Astrocyte (in vitro differentiated cells and primary cell): ENCODE results near the gene TMEM92.

ENCODE experiments used
- EZH2 ChIP-seq: IDR thresholded peaks from 2 replicates; pipeline ENCODE4 v1.6.1; 2012; ENCODE audit warnings: mild to moderate bottlenecking, low read length, inconsistent platforms; ENCODE audit not compliant: insufficient read depth
- TF ChIP-seq, protein P1 (sequence below): IDR thresholded peaks from 2 replicates; pipeline ENCODE4 v1.5.1; 2011; ENCODE audit warnings: low read depth, mild to moderate bottlenecking, inconsistent platforms, low read length, moderate library complexity; ENCODE audit not compliant: insufficient read depth

DNA sequence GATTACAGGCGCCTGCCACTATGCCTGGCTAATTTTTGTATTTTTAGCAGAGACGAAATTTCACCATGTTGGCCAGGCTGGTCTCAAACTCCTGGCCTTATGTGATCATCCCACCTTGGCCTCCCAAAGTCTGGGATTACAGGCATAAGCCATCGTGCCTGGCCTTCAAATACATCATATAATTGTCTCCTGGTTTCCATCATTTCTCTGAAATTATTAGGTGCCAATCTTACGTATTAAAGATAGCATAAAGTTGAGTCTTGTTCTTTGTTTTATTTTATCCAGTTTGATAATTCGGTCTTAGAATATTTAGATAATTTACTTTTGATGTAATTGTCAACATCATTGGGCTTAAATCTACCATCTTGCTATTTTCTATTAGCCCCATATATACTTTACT, 32.8 kb upstream of the TMEM92 start:
- TF ChIP-seq, protein P1, sequence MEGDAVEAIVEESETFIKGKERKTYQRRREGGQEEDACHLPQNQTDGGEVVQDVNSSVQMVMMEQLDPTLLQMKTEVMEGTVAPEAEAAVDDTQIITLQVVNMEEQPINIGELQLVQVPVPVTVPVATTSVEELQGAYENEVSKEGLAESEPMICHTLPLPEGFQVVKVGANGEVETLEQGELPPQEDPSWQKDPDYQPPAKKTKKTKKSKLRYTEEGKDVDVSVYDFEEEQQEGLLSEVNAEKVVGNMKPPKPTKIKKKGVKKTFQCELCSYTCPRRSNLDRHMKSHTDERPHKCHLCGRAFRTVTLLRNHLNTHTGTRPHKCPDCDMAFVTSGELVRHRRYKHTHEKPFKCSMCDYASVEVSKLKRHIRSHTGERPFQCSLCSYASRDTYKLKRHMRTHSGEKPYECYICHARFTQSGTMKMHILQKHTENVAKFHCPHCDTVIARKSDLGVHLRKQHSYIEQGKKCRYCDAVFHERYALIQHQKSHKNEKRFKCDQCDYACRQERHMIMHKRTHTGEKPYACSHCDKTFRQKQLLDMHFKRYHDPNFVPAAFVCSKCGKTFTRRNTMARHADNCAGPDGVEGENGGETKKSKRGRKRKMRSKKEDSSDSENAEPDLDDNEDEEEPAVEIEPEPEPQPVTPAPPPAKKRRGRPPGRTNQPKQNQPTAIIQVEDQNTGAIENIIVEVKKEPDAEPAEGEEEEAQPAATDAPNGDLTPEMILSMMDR, result no peak
- no peak for TF ChIP-seq EZH2
